HG03457 (cell line): ENCODE results near the gene KCNJ6.
"Not testable (repeated sequence)": the region's sequence is repeated elsewhere in the genome, so short reads cannot be mapped to it uniquely, and the experiment has no call there.

Source experiments
- ATAC-seq: cut with Tn5 transposase; IDR thresholded peaks from one replicate; pipeline ENCODE4 v1.9.1; 2021; ENCODE audit warnings: moderate number of reproducible peaks; ENCODE audit not compliant: unreplicated experiment

Gene KCNJ6

GRCh38 chr21:37658121-37658816, 258.0 kb downstream of the KCNJ6 start:
- ATAC-seq: no peak

GRCh38 chr21:37656899-37657298, 259.4 kb downstream of the KCNJ6 start:
- no peak for ATAC-seq

GRCh38 chr21:37655611-37656300, 260.5 kb downstream of the KCNJ6 start:
- no peak for ATAC-seq

GRCh38 chr21:37654596-37654995, 261.7 kb downstream of the KCNJ6 start:
- no peak for ATAC-seq

- no peak for ATAC-seq
These were observed 263.1 kb downstream of the KCNJ6 start for GRCh38 chr21:37653201-37653600.

- no peak for ATAC-seq
These were observed 268.5 kb downstream of the KCNJ6 start for GRCh38 chr21:37647781-37648180.

GRCh38 chr21:37646761-37647160, 269.5 kb downstream of the KCNJ6 start:
- not testable (repeated sequence) for ATAC-seq

- no peak for ATAC-seq
These were observed 270.4 kb downstream of the KCNJ6 start for GRCh38 chr21:37645848-37646247.

- ATAC-seq: no peak
These were observed 271.6 kb downstream of the KCNJ6 start for GRCh38 chr21:37644636-37645035.

- ATAC-seq: not testable (repeated sequence)
These were observed 272.4 kb downstream of the KCNJ6 start for GRCh38 chr21:37643862-37644261.

- no peak for ATAC-seq
These were observed 273.8 kb downstream of the KCNJ6 start for GRCh38 chr21:37642493-37642892.

GRCh38 chr21:37639756-37640155, 276.5 kb downstream of the KCNJ6 start:
- no peak for ATAC-seq

GRCh38 chr21:37636152-37636860, 280.0 kb downstream of the KCNJ6 start:
- no peak for ATAC-seq

- ATAC-seq: no peak
These were observed 284.7 kb downstream of the KCNJ6 start for GRCh38 chr21:37631319-37632117.

GRCh38 chr21:37630872-37631271, 285.4 kb downstream of the KCNJ6 start:
- no peak for ATAC-seq

- no peak for ATAC-seq
These were observed 287.9 kb downstream of the KCNJ6 start for GRCh38 chr21:37628362-37628761.

- no peak for ATAC-seq
These were observed 288.7 kb downstream of the KCNJ6 start for GRCh38 chr21:37627561-37627960.

- no peak for ATAC-seq
These were observed 289.2 kb downstream of the KCNJ6 start for GRCh38 chr21:37627074-37627473.

- no peak for ATAC-seq
These were observed 289.9 kb downstream of the KCNJ6 start for GRCh38 chr21:37626320-37626719.

GRCh38 chr21:37623689-37624088, 292.6 kb downstream of the KCNJ6 start:
- ATAC-seq: no peak

- ATAC-seq: no peak
These were observed 293.1 kb downstream of the KCNJ6 start for GRCh38 chr21:37623183-37623582.
